GM21529 (cell line): Measurements from ENCODE around the gene CBX2.

Source experiments
- ATAC-seq: cut with Tn5 transposase; IDR thresholded peaks from one replicate; pipeline ENCODE4 v1.9.1; 2021; ENCODE audit not compliant: unreplicated experiment

The CBX2 gene

DNA sequence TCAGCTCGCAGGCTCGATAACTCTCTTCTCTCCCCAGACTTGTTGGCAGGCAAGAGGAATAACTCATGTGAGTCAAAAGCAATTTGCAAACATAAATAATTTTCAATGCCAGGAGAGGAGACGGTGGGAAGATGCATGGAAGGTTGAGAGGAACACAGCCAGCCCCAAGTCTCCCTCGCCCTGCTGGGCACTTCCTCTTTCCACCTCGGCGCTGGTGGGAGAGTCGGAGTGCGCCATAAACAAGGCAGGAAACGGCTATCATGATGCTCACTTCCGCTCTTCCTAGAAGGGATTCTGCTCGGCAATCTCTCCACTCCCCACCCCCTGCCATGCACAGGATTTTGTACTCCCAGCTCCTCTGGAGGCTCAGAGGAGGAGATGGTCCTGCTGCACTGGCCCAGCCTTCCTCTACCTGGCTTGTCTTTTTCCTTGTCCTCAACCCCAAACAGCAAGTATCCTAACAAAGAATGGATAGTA, 48.3 kb downstream of the CBX2 start:
- no peak for ATAC-seq

DNA sequence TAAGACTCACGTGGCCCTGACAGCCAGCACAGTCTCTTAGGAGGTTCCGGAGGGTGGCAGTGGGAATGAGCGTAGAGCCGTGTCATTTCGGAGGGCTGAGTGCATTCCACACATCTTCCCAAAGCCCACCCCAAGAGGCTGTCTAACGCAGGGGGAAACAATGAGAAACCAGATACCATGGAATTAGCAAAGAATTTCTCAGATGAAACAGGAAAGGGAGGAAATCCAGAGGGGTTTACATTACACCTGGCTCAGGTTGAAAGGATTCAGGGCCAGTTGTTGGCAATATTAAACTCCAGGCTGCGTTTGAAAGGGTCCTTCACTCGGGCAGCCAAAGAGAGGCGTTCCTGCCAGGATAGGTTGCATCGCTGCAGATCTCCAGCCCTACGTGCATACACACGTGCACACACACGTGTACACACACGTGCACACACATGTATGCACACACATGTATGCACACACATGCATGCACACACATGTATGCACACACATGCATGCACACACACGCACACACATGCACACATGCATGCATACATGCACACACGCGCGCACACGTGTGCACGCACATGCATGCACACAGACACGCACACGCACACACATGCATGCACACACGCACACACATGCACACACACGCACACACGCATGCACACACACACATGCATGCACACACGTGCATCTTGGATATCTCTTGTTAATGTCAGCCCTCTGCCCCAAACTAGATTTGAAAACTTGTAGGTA, 49.1 kb downstream of the CBX2 start:
- no peak for ATAC-seq

DNA sequence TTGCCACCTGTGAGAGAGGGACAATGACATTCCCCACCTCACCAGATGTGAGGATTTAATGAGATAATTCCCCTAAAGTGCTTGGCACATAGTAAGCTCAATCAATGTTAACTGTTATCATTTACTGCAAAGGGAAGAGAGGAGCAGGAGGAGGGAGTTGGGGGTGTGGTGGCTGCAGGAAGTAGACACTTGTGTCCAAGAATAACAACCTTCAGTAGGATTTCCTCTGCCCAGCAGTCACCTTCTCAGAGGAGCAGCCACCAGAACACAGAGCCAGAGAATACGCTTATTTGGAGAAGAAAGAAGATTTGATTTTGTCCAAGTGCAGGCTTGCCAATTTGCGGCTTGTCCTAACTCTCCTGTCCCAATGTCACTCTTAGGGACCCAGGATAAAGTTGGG, 51.1 kb downstream of the CBX2 start:
- ATAC-seq: no peak

DNA sequence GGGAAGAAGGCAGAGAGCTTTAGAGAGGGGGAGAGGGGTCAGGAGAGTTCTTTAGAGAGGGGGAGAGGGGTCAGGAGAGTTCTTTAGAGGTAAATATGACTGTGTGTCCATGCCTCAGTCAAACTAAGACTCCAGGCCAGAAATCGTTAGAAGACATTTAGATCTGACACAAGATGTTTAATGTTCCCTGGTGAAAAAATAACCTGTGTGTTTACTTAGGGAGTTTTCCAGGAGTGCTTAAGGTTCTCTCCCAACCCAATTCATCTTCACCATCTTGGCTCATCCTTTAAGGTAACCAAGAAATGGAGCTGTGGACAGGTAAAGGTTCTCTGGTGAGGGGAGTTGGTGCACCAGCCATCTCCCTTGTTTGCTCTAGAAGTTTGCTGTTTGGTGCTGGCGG, 51.5 kb downstream of the CBX2 start:
- ATAC-seq: no peak

DNA sequence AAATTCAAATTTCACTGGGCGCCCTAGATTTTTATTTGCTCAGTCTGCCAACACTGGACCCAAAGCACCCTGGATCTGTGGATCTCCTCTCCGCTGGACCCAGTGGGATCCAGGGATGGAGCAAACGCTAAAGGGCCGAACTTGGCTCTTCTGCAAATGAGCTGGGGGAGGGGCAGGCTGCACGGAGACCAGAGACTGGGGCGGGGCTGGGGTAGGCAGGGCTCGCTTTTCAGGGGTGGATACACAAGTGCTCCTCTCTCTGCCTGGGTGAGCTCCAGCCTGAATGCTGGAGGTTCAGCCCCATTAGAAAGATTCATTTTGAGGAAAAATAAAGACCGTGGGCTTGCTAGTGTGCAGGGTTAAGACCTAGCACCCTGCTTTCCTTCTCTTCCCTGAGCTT, 52.4 kb downstream of the CBX2 start:
- ATAC-seq: no peak

DNA sequence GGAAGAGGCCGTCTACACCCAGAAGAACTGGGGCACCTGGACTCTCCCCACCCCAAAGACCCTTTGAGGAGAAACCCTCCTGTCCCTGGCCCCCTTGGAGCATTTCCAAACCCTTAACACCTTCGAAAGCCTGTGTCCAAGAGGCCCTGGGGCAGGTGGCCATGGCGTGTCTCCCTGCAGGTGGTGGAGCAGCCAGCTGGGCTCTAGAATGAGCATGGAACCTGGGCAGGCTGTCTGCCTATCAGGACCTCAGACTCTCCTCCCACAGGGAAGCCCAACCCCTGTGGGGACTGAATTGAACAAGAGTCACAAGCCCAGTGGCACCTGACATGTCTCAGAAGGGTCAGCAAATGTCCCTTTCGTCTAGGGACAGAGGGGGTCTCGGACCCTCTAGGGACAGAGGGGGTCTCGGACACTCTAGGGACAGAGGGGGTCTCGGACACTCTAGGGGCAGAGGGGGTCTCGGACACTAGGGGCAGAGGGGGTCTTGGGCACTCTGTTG, 52.9 kb downstream of the CBX2 start:
- ATAC-seq: no peak

DNA sequence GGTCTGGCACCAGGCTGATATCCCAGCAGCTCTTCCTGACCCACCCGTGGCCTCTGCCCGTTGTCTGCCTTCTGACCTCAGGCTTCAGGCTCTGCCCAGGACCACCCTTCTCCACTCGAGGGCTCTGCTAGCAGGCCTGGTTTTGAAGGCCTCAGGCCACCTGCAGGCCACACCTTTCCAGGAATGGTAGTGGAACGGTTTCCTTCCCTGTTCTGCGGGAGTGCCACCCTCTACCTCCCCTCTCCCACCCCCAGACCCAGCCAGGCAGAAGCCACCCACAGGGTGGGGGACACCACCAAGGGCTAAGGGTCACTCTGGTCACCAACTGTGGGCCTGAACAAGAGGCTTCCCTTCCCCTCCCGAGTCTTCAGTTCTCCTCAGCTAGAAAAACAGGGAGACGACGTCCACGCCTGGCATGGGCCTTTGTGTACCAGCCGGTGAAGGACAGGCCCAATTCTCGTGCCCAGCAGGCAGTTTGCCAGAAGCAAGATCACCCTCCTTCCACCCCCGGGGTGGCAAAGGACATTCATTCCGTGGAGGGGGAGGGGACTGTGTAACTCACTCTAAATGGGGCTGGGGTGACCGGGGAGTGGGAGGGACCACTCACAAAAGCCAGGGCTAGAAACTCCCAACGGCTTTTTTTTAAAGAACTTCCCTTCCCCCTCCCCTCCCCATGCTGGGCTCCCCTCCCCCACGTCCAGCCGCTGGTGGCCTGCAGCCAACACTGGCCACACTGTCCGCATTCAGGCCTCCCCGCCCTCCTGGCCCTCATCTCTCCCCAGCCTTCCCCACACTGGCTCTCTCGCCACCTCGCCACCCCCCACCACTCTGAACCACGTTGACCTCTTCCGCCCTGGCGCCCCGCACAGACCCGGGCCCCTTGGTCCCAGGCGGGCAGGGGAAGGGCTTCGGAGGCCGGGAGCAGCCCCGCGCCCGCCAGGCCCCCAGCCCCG, 53.6 kb downstream of the CBX2 start:
- ATAC-seq: no peak

DNA sequence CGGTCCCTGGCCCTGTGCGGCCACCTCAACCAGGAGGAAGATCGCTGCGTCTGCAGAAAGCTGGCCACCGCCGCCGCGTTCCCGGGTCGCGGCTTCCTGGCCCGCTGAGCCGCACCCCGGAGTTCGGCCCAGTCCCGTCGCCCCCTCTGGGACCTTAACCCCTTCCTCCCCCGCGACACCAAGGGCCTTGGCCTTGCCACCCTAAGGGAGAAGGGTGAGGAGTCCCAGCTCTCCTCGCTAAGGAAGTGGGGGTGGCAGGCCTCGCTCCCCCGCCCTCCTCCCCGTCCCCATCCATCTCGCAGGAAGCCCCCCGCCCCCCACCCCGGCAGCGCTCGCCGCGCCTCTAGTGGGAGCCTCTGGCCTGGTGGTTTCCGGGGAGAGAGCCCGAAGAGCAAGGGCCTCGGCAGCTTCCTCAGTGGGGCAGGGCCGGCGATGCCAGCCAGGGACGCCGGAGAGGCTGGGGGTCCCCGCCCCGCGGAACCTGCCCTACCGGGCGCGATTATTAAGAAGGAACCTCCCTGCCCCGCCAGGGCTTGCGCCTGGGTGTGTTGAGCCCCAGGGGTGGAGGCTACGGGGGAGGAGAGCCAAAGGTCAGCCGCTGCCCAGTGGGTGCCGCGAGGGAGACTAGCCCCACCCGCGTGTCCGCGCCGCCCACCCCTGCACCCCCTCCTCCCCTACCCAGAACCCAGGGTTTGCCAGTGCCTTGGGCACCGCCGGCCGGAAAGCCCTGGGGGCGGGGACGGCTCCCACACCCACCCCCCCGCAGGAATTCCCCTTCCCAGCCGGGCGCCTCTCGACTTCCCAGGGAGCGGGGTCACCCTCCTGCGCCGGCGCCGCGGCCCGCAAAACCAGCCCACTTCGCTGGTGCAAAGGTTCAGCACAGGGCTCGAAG, 54.5 kb downstream of the CBX2 start:
- no peak for ATAC-seq

DNA sequence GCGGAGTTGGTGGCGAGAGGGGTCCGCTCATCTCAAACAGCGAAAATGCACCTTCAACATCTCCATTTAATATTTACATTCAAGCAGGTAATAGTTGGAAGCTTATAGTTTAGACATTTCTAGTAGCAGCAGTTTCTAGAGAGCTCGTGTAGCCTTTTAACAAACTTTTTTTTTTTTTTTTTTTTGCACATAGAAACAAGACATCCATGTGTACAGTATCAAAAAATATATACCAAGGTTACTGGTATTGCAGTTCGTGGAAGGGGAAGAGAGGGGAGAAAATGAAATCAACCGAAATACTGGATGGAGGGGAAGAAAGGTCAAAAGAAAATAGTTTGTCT, 55.1 kb downstream of the CBX2 start:
- no peak for ATAC-seq

DNA sequence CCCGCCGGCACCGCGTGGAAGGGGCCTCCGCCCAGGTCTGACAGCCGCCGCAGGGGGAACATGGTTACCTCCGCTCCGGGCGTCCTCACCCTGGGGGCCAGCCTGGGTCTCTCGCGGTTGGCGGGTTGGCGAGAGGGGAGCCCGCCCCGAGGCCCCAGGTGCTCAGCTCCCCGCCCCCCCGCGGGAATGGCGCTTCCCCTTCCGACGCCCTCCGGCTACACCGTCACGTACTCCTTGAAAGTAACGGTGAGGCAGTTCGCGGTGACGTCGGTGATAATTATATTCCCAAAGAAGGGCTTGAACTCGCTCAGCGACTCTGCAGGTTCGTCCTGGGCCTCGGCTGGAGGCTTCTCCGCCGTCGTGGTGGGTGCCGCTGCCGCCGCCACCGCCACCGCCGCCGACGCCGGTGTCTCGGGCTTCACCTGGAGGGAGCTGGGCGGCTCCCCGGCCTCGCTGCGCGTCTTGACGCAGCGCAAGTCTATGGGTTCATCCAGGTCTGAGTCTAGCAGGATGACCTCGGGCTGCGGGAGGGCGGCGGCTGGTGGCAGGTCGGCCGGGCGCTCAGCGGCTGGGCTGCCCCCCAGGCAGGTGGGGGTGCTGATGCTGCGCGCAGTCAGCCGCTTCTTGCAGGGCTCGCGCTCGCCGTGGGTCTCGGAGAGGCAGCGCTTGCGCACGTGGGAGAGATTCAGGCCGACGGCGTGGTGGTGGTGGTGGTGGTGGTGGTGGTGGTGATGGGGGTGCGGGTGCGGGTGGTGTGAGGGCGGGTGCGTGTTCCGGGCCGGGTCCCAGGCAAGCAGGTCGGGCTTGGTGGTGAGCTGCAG, 56.0 kb downstream of the CBX2 start:
- ATAC-seq: no peak

DNA sequence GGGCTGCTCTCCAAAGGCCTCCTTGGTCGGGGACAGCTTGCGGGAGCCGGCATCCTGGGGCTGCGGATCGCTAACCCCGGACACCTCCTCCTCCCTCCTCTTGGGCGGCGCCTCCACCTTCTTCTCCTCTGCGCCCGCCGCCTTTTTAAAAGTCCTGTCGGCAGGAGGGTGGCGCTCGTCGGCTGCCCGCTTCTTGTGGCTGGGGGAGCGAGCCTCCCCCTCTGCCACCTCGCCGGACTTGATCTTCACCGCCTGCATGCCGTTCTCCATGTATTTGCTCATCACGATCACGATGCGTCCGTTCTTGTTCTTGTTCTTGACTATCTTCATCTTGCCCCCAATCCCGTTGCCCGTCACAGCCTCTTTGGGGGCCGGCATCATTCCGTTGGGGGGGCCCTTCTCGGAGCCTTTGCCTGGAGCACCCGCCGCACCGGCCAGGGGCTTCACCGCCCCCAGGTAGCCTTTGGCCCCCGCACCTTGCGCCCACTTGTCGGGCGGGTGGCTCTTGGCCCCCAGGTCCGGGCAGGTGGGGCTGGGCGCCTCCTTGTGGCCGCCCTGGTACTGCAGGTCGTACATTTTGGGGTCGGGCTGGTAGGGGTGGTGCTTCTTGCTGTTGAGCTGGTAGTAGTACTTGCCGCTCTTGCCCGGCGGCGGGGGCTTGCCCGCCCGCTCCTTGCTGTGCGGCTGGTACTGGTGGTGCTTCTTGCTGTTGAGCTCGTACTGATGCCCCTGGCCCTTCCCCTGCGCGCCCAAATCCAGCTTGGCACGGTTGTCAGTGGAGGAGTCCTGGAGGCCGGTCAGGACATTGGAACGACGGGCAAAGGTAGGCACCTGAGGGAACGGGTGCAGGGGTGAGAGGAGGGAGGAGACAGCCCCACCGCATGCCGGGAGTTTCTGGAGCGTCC, 56.9 kb downstream of the CBX2 start:
- no peak for ATAC-seq

DNA sequence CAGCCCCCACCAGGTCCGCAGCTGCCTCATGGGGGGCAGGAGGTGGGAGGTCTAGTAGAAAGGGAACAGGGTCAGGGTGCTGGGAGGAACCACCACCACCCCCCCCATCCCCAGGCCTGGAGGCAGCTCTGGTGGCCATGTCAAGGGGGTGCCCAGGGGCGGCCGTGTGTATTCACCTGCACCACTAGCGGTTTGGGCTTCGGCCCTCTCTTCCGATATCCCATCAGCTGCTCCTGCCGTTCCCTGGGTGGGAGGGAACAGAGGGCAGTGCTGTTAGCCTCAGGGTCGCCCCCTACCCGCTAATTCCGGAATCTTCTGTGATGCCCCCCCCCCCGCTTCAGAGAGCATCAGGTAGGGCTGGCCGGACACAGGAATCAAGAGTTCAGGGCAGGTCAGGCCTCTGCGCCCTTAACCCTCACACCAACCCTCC, 57.5 kb downstream of the CBX2 start:
- no peak for ATAC-seq

DNA sequence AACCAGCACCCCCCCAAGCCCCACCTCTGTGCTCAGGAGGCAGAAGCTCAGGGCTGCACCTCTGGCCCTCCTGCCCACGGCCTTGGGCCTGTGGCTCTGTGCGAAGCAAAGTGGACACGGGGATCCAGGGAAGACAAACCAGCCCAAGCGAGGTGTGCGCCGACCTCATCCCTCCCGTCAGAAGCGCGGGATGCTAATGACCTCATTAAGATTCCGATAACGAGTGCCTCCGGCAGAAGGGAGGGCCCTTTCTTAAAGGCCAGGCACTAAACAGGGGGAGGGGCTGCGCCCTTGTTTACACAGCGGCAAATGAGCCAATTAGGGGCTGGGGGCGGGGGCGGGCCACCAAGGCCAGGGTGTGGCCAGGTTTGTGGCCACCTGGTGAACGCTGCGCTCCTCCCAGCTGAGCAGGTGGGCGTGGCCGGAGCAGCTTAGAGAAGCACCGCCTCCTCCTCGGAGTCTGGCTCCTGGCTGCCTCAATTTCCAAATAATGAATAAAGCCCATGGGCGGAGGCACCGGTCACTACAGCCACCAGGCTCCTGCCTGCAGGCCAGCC, 58.1 kb downstream of the CBX2 start:
- no peak for ATAC-seq

DNA sequence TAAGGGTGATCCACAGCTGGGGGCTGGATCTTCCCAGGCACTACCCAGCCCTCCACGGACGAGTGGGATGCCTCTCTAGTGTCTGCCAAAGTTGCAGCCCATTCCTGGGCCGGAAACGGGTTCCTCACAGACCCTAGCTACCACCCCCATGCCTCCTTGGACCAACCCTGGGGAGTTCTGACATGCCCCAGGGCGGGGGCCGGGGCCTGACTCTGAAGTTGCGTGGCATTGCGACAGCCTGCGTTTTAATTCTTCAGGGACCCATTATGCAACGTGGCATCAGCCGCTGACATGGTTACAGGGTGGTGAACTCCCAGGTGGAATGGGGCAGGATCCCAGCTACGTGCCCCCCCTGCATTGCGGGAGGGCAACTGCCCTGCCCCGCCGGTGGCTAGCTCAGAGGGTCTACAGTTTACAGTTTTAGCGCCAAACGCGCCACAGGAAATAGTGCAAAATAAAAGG, 58.6 kb downstream of the CBX2 start:
- ATAC-seq: no peak

DNA sequence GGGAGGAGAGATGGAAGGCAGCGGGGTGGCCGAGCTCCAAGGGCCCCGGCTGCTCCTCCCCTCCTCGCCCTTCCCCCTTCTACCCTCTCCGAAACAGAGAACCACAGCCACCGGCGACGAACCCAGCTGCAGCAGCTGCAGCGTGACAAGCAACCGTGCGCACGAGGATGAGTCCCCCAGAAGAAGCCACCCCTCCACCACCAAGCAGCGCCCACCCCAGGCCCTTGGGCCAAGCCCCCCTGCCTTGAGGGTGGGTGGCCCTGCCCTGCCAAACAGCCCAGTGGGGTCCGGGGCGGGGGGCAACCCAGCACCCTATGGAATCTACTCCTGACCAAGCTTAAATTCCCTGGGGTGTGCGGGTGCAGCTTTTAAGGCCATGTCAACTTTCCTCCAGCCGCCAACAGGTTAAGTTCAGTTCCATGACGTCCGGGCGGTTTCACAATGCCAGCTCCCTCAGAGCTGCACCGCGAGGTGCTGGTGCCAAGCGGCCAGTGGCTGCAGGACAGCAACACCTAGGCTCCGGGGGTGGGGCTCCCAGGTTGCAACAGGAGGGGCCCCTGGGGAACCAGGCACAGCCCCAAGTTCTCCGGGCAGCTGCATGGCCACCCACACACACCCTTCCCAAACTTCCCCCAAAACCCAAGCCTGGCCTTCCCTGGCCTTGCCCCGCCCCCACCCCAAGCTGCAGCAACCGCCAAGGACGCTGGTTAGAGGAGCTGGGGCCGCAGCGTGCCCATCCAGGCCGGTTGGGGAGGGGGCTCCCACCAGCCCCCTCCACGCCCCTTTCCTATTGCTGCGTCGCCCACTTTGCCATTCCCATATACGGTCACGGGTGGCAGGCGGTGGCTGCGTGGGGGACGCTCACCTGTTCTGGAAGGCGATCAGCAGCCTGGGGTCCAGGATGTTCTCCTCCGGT, 59.3 kb downstream of the CBX2 start:
- ATAC-seq: no peak
